Peyer's patch (tissue), 4 donors: ENCODE results near the gene RPRD1A.

Experiments used
- POLR2A ChIP-seq, 2 donors: fragments of 450-650 bp; IDR thresholded peaks; one replicate each; pipeline ENCODE4 v1.5.1; 2017; ENCODE audit warnings: antibody characterized with exemption in 2 of 2, mild to moderate bottlenecking in 2 of 2, moderate library complexity in 2 of 2
- TF ChIP-seq, protein P1 (sequence below), 6 experiments: fragments of 450-650 bp in 4 of 6; fragments of 200-600 bp in 2 of 6; sonication (generic) in 1 of 6; IDR thresholded peaks; one replicate each; pipeline ENCODE4 v1.5.1; 2017 to 2019; ENCODE audit warnings: antibody characterized with exemption in 6 of 6, mild to moderate bottlenecking in 3 of 6, moderate library complexity in 1 of 6

DNA sequence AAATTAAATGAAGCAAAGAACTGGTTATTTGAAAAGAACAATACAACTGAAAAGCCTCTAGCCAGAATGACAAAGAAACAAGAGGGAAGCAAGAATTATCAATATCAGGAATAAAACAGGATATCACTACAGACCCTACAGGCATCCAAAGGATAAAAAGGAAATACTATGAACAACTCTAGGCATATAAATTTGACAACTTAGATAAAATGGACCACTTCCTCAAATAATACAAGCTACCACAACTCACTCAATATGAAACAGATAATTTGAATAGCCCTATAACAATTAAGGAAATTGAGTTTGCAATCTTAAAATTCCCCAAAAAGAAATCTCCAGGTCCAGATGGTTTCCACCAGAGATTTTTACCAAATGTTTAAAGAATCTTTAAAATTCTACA lies 19.8 kb downstream of the RPRD1A start:
- TF ChIP-seq, protein P1, sequence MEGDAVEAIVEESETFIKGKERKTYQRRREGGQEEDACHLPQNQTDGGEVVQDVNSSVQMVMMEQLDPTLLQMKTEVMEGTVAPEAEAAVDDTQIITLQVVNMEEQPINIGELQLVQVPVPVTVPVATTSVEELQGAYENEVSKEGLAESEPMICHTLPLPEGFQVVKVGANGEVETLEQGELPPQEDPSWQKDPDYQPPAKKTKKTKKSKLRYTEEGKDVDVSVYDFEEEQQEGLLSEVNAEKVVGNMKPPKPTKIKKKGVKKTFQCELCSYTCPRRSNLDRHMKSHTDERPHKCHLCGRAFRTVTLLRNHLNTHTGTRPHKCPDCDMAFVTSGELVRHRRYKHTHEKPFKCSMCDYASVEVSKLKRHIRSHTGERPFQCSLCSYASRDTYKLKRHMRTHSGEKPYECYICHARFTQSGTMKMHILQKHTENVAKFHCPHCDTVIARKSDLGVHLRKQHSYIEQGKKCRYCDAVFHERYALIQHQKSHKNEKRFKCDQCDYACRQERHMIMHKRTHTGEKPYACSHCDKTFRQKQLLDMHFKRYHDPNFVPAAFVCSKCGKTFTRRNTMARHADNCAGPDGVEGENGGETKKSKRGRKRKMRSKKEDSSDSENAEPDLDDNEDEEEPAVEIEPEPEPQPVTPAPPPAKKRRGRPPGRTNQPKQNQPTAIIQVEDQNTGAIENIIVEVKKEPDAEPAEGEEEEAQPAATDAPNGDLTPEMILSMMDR (IDR thresholded peaks at IDR 0.05) = no peak
- no peak for TF ChIP-seq POLR2A (IDR thresholded peaks at IDR 0.05)
